ENCODE measurements around the gene RASA2. TPM values are rescaled to one million over a fixed set of nuclear protein-coding genes. Genes with fewer than 3 reads are reported as not detected.

Gene RASA2
- total and polyA plus RNA-seq, 10 of the 15 experiments (the other 5 are each of a cell fraction or from before 2014, with no cell fraction given), result 1.9 to 9.4 (median 7.2) TPM

DNA sequence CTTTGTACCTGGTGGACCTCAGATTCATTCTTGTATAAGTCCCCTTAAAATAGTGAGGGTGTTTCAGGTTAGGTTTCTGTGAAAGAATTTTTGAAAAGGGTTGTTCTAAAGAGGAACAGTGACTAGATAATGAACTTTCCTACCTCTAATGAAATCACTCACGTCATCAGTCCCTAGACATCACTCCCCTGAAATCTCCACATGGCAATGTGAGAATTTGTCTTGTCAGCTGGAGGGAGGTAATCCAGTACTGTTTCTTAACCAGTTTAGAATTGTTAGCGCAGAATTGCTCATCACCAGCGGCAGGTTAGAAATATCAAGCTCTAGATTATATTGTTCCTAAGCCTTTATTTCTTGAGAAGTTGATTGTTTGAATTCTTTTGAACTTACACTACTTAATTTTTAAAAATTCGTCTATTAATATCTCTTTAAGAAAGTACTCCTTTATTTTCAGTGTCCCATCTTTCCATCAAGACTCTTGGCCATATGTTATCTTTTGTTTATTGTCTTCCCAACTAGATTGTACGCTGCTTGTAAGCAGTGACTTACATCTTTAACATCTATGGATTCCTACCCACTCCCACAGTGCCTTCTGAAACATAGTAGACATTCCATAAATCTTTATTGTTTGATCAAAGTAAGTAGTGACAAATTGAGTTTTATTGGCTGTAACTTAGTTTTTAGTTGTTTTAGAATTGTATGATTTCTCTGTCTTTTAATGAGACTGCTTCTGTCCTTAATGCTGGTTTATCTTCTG, 52.8 kb downstream of the RASA2 start:
- H3K4me1 ChIP-seq (ENCODE audit: control insufficient read depth, insufficient read depth, low read length), result no peaks in the 10 kb centered on the region
- no peak overlapping the region for H3K9ac ChIP-seq (ENCODE audit: control insufficient read depth, insufficient read depth, low read length)
- no peak overlapping the region for H3K4me3 ChIP-seq
- intact Hi-C loops (cut with micrococcal nuclease; ENCODE audit: unreplicated experiment), result no loop called here
- POLR2A ChIA-PET, result no interaction called here
- CTCF ChIA-PET, result interaction anchor here (1.0 to 1.3 kb wide), 3 partner anchors 9 to 20 kb away, joined by 3 read pairs; no protein-coding TSS in a partner anchor
- no peaks in the 10 kb centered on the region for H3K79me2 ChIP-seq (ENCODE audit: control insufficient read depth, insufficient read depth, low read length)
- DNase-seq (ENCODE audit: low read depth, low spot score) (no peak), FAIRE-seq (peak; percentile 83), ATAC-seq (no peak; the same call in 2 of the 3 replicates)
- H3K27me3 ChIP-seq (replicated peaks in 1 of 2; ENCODE audit: control insufficient read depth in 2 of 2, insufficient read depth in 2 of 2, low read length in 1 of 2), result no peaks in the 10 kb centered on the region
- RAD21 ChIA-PET (ENCODE audit: unreplicated experiment), result no interaction called here
- peaks cover under 1% of the 10 kb centered on the region; the same call in 2 of the 3 replicates for H3K9me3 ChIP-seq (replicated peaks; ENCODE audit: control insufficient read depth, insufficient read depth, low read length)
- no peaks in the 10 kb centered on the region for H4K20me1 ChIP-seq (ENCODE audit: control insufficient read depth, insufficient read depth)
- peaks cover 0 to 1% of the 10 kb centered on the region in 2 experiments; a peak in 2 of 4 replicates for H3K36me3 ChIP-seq (ENCODE audit: control insufficient read depth in 2 of 2, insufficient read depth in 2 of 2, low read length in 1 of 2)
- in situ Hi-C loops (cut with MboI), result no loop called here
- SMC1A ChIA-PET (ENCODE audit: uncharacterized antibody, unreplicated experiment), result interaction anchor here (0.8 kb wide), 1 partner anchor 15 kb away, joined by 3 read pairs; no protein-coding TSS in a partner anchor
- BruUV-seq (replicated peaks), result no TSS peak
- H3K4me2 ChIP-seq (ENCODE audit: control insufficient read depth, insufficient read depth), result no peak overlapping the region
- no peak overlapping the region for H3K27ac ChIP-seq (ENCODE audit: control insufficient read depth, insufficient read depth)
- no peak overlapping the region for H2AFZ ChIP-seq (ENCODE audit: control insufficient read depth, low read depth, low read length)
- 95% methylated on average over 5 of the region's 5 CpGs for WGBS (ENCODE audit: insufficient coverage, insufficient replicate concordance, low lambda C conversion rate, missing lambda C conversion rate)
- no peak for TF ChIP-seq NR2C1 (IDR thresholded peaks at IDR 0.05)
- no peak for TF ChIP-seq KLF5 (IDR thresholded peaks at IDR 0.05; ENCODE audit: partially characterized antibody)
- no peak for TF ChIP-seq GATAD2B (conservative IDR thresholded peaks at IDR 0.05; ENCODE audit: low read depth)
- TF ChIP-seq ESRRA (IDR thresholded peaks at IDR 0.05; ENCODE audit: low read length), result no peak
- TF ChIP-seq TCF7 (IDR thresholded peaks at IDR 0.05; ENCODE audit: borderline replicate concordance), result no peak
- TF ChIP-seq TAF1 (IDR thresholded peaks at IDR 0.05; ENCODE audit: borderline replicate concordance, low read depth, low read length), result no peak
- no peak for TF ChIP-seq NR2C2 (IDR thresholded peaks at IDR 0.05; ENCODE audit: borderline replicate concordance, control insufficient read depth, insufficient read length, low read depth)
- TF ChIP-seq EGR1 (IDR thresholded peaks at IDR 0.05; ENCODE audit: borderline replicate concordance in 1 of 2, low read depth in 2 of 2, low read length in 2 of 2), result no peak
- TF ChIP-seq, protein P1, sequence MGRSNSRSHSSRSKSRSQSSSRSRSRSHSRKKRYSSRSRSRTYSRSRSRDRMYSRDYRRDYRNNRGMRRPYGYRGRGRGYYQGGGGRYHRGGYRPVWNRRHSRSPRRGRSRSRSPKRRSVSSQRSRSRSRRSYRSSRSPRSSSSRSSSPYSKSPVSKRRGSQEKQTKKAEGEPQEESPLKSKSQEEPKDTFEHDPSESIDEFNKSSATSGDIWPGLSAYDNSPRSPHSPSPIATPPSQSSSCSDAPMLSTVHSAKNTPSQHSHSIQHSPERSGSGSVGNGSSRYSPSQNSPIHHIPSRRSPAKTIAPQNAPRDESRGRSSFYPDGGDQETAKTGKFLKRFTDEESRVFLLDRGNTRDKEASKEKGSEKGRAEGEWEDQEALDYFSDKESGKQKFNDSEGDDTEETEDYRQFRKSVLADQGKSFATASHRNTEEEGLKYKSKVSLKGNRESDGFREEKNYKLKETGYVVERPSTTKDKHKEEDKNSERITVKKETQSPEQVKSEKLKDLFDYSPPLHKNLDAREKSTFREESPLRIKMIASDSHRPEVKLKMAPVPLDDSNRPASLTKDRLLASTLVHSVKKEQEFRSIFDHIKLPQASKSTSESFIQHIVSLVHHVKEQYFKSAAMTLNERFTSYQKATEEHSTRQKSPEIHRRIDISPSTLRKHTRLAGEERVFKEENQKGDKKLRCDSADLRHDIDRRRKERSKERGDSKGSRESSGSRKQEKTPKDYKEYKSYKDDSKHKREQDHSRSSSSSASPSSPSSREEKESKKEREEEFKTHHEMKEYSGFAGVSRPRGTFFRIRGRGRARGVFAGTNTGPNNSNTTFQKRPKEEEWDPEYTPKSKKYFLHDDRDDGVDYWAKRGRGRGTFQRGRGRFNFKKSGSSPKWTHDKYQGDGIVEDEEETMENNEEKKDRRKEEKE (IDR thresholded peaks at IDR 0.05), result no peak
- TF ChIP-seq, protein P2, sequence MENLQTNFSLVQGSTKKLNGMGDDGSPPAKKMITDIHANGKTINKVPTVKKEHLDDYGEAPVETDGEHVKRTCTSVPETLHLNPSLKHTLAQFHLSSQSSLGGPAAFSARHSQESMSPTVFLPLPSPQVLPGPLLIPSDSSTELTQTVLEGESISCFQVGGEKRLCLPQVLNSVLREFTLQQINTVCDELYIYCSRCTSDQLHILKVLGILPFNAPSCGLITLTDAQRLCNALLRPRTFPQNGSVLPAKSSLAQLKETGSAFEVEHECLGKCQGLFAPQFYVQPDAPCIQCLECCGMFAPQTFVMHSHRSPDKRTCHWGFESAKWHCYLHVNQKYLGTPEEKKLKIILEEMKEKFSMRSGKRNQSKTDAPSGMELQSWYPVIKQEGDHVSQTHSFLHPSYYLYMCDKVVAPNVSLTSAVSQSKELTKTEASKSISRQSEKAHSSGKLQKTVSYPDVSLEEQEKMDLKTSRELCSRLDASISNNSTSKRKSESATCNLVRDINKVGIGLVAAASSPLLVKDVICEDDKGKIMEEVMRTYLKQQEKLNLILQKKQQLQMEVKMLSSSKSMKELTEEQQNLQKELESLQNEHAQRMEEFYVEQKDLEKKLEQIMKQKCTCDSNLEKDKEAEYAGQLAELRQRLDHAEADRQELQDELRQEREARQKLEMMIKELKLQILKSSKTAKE (IDR thresholded peaks at IDR 0.05; ENCODE audit: low read depth, poor library complexity, severe bottlenecking), result no peak
- TF ChIP-seq, protein P3, sequence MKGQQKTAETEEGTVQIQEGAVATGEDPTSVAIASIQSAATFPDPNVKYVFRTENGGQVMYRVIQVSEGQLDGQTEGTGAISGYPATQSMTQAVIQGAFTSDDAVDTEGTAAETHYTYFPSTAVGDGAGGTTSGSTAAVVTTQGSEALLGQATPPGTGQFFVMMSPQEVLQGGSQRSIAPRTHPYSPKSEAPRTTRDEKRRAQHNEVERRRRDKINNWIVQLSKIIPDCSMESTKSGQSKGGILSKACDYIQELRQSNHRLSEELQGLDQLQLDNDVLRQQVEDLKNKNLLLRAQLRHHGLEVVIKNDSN (IDR thresholded peaks at IDR 0.05; ENCODE audit: borderline replicate concordance, extremely low read length, insufficient read depth, low read depth, low read length), result no peak
- TF ChIP-seq, protein P4, sequence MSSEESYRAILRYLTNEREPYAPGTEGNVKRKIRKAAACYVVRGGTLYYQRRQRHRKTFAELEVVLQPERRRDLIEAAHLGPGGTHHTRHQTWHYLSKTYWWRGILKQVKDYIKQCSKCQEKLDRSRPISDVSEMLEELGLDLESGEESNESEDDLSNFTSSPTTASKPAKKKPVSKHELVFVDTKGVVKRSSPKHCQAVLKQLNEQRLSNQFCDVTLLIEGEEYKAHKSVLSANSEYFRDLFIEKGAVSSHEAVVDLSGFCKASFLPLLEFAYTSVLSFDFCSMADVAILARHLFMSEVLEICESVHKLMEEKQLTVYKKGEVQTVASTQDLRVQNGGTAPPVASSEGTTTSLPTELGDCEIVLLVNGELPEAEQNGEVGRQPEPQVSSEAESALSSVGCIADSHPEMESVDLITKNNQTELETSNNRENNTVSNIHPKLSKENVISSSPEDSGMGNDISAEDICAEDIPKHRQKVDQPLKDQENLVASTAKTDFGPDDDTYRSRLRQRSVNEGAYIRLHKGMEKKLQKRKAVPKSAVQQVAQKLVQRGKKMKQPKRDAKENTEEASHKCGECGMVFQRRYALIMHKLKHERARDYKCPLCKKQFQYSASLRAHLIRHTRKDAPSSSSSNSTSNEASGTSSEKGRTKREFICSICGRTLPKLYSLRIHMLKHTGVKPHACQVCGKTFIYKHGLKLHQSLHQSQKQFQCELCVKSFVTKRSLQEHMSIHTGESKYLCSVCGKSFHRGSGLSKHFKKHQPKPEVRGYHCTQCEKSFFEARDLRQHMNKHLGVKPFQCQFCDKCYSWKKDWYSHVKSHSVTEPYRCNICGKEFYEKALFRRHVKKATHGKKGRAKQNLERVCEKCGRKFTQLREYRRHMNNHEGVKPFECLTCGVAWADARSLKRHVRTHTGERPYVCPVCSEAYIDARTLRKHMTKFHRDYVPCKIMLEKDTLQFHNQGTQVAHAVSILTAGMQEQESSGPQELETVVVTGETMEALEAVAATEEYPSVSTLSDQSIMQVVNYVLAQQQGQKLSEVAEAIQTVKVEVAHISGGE (CRISPR knock-in tag; IDR thresholded peaks at IDR 0.05), result no peak
- no peak for TF ChIP-seq TCF3 (IDR thresholded peaks at IDR 0.05; ENCODE audit: borderline replicate concordance, insufficient read depth, low read depth, low read length)

All from GM12878 (cell line).